KG1 (cell line): Measurements from ENCODE around the gene STAM2.
A peak's percentile ranks its signal among the peaks of the same experiment; 100 is the strongest.
"Not testable (repeated sequence)": the region's sequence is repeated elsewhere in the genome, so short reads cannot be mapped to it uniquely, and the experiment has no call there.

ENCODE experiments used
- DNase-seq: peaks from one replicate; lab custom pipeline; 2025; lab: John Stamatoyannopoulos, UW

The STAM2 gene

GRCh38 chr2:152175368-152176112, at the start of gene STAM2:
Gene STAM2 (minus strand): TSS chr2:152175763. CDS start chr2:152175642, 121 bp downstream.
- peak; percentile 93 for DNase-seq

- DNase-seq: no peak
These were observed 48.4 kb upstream of the STAM2 start for GRCh38 chr2:152223977-152224376.

GRCh38 chr2:152222975-152223637, 47.5 kb upstream of the STAM2 start:
- peak; percentile 19 for DNase-seq

GRCh38 chr2:152221839-152222238, 46.3 kb upstream of the STAM2 start:
- no peak for DNase-seq

GRCh38 chr2:152219077-152219828, 43.7 kb upstream of the STAM2 start:
- no peak for DNase-seq

- DNase-seq: no peak
These were observed 25.9 kb upstream of the STAM2 start for GRCh38 chr2:152201466-152201830.

- DNase-seq: no peak
These were observed 25.3 kb upstream of the STAM2 start for GRCh38 chr2:152200565-152201465.

- DNase-seq: no peak
These were observed 24.5 kb upstream of the STAM2 start for GRCh38 chr2:152200101-152200500.

- DNase-seq: no peak
These were observed 22.9 kb upstream of the STAM2 start for GRCh38 chr2:152198499-152198898.

- DNase-seq: not testable (repeated sequence)
These were observed 22.1 kb upstream of the STAM2 start for GRCh38 chr2:152197508-152198284.

GRCh38 chr2:152189622-152190495, 14.3 kb upstream of the STAM2 start:
- DNase-seq: peak; percentile 39

- DNase-seq: not testable (repeated sequence)
These were observed 11.2 kb upstream of the STAM2 start for GRCh38 chr2:152186808-152187207.

- no peak for DNase-seq
These were observed 10.7 kb upstream of the STAM2 start for GRCh38 chr2:152186262-152186661.

- DNase-seq: no peak
These were observed 8.0 kb upstream of the STAM2 start for GRCh38 chr2:152183401-152184073.

GRCh38 chr2:152177667-152178066, 2.1 kb upstream of the STAM2 start:
- DNase-seq: not testable (repeated sequence)

GRCh38 chr2:152176113-152176714, 651 bp upstream of the STAM2 start:
- DNase-seq: no peak

GRCh38 chr2:152175012-152175367, 573 bp downstream of the STAM2 start:
- no peak for DNase-seq

GRCh38 chr2:152174574-152174973, 989 bp downstream of the STAM2 start:
- DNase-seq: no peak

GRCh38 chr2:152173831-152174230, 1.7 kb downstream of the STAM2 start:
- DNase-seq: no peak
